ENCODE data around the gene MLXIP. TPM values are rescaled to one million over a fixed set of nuclear protein-coding genes. Genes with fewer than 3 reads are reported as not detected.

MLXIP gene
- total and polyA plus RNA-seq, 9 of the 15 experiments (the other 6 are each of a cell fraction or from before 2014, with no cell fraction given), result 2.2 to 66.3 (median 18.1) TPM

GRCh38 chr12:122140467-122141257 lies 62.1 kb downstream of the MLXIP start:
- no peaks in the 10 kb centered on the region for H3K9me3 ChIP-seq (replicated peaks; ENCODE audit: control insufficient read depth, insufficient read depth, low read depth, low read length)
- CTCF ChIA-PET (ENCODE audit: low intra/inter-chr PET ratio), result no interaction called here
- no peak overlapping the region for H3K9ac ChIP-seq (ENCODE audit: insufficient read depth in 1 of 2, low read depth in 2 of 2, low read length in 2 of 2)
- no peak for FAIRE-seq
- H3K27ac ChIP-seq (ENCODE audit: extremely low read depth, low read depth, low read length), result no peak overlapping the region
- no TSS peak for BruUV-seq (replicated peaks)
- 93% methylated on average over 19 of the region's 19 CpGs for WGBS (ENCODE audit: insufficient coverage, low coverage, missing lambda C conversion rate)
- H3K4me1 ChIP-seq (replicated peaks in 1 of 2; ENCODE audit: control insufficient read depth in 2 of 2, insufficient read depth in 2 of 2, low read length in 2 of 2), result peaks cover 0 to 30% of the 10 kb centered on the region in 2 experiments; a peak in 1 of 5 replicates
- H3K79me2 ChIP-seq (ENCODE audit: control insufficient read depth, insufficient read depth, low read length), result no peaks in the 10 kb centered on the region
- H3K4me2 ChIP-seq (ENCODE audit: insufficient read depth, low read length), result no peak overlapping the region
- H4K20me1 ChIP-seq (replicated peaks; ENCODE audit: control insufficient read depth, insufficient read depth, low read length), result peaks cover 25% of the 10 kb centered on the region
- peaks cover 3% of the 10 kb centered on the region for H3K9me1 ChIP-seq (ENCODE audit: control insufficient read depth, insufficient read depth, low read length)
- DNase-seq (ENCODE audit: extremely low read depth in 1 of 4, low spot score in 3 of 4), result no peak
- in situ Hi-C loops (cut with MboI), result no loop called here
- intact Hi-C loops (cut with micrococcal nuclease), result no loop called here
- no peak overlapping the region for H3K4me3 ChIP-seq
- no peak for ATAC-seq
- TF ChIP-seq RBM22 (IDR thresholded peaks at IDR 0.05; ENCODE audit: low read depth, low read length, poor library complexity, severe bottlenecking) (peak; percentile 33), RBM17 (IDR thresholded peaks at IDR 0.05; ENCODE audit: borderline replicate concordance, low read depth, low read length) (no peak)
- POLR2A ChIA-PET, result interaction anchor here (0.7 to 1.6 kb wide), 3 partner anchors 8 to 117 kb away, joined by 3 to 4 read pairs (median 3); no protein-coding TSS in a partner anchor
- no peaks in the 10 kb centered on the region for H3K27me3 ChIP-seq (ENCODE audit: control insufficient read depth in 2 of 2, insufficient read depth in 2 of 2, low read length in 2 of 2)
- H2AFZ ChIP-seq (ENCODE audit: low read depth, low read length), result no peak overlapping the region
- peaks cover 77% of the 10 kb centered on the region for H3K36me3 ChIP-seq (ENCODE audit: control insufficient read depth, insufficient read depth, low read length)

Measured in K562 (cell line).